Activated B cell treated with CpG ODN at 0.5 μM for 24 hours (primary cell): Measurements from ENCODE around the gene GABRG3. TPM values are rescaled to one million over a fixed set of nuclear protein-coding genes. Genes with fewer than 3 reads are reported as not detected.

ENCODE experiments used
- ATAC-seq: fragments of 200-7000 bp; cut with Tn5 transposase; one replicate; pipeline ENCODE4 v1.10.0; 2021; ENCODE audit warnings: low read depth, mild to moderate bottlenecking, moderate library complexity
- CTCF ChIA-PET: fragments of 350-600 bp; sonication (Branson Sonifier 250); formaldehyde crosslinking; loops from one replicate; lab custom pipeline; 2021; ENCODE audit warnings: antibody characterized with exemption; lab: Charles Lee
- POLR2A ChIA-PET: fragments of 350-600 bp; sonication (Branson Sonifier 250); formaldehyde crosslinking; loops from one replicate; lab custom pipeline; 2021; ENCODE audit warnings: antibody characterized with exemption; lab: Charles Lee
- DNase-seq: peaks from one replicate; pipeline ENCODE4 v3.0.0; 2022
- H3K27ac Mint-ChIP-seq: one replicate; pipeline ENCODE4 v1.8.0; 2020; ENCODE audit warnings: mixed read lengths
- H3K27me3 Mint-ChIP-seq: one replicate; pipeline ENCODE4 v1.8.0; 2021; ENCODE audit warnings: mixed read lengths
- H3K36me3 Mint-ChIP-seq: one replicate; pipeline ENCODE4 v1.8.0; 2021; ENCODE audit warnings: low read depth, mixed read lengths
- H3K4me1 Mint-ChIP-seq: one replicate; pipeline ENCODE4 v1.8.0; 2021; ENCODE audit warnings: mixed read lengths
- H3K4me3 Mint-ChIP-seq: one replicate; pipeline ENCODE4 v1.8.0; 2020; ENCODE audit warnings: mild to moderate bottlenecking, mixed read lengths
- H3K9me3 Mint-ChIP-seq: one replicate; pipeline ENCODE4 v1.8.0; 2020; ENCODE audit warnings: mixed read lengths
- CTCF ChIP-seq: fragments of 200-600 bp; IDR thresholded peaks from one replicate; pipeline ENCODE4 v1.8.0; 2022; ENCODE audit warnings: antibody characterized with exemption, mild to moderate bottlenecking
- intact Hi-C: fragments of 100-400 bp; cut with micrococcal nuclease; formaldehyde crosslinking; loops from one replicate; pipeline ENCODE4 v1.15.1; 2024
- total RNA-seq: library from RNA; stranded (reverse); gene quantifications from 2 replicates; pipeline ENCODE4 v1.2.3, GENCODE V29; 2022

Gene GABRG3
- total RNA-seq, 1 donor from 2014 or later: not detected

- POLR2A ChIA-PET: no interaction called here
- Mint-ChIP-seq H3K36me3 (no peaks in the 10 kb centered on the region), H3K4me1 (no peaks in the 10 kb centered on the region), H3K27me3 (no peaks in the 10 kb centered on the region), H3K4me3 (no peak overlapping the region), H3K9me3 (peaks cover 6% of the 10 kb centered on the region), H3K27ac (no peak overlapping the region)
- DNase-seq (no peak), ATAC-seq (no peak)
- TF ChIP-seq CTCF: no peak
- CTCF ChIA-PET: no interaction called here
- intact Hi-C loops: no loop called here
Measured at GRCh38 chr15:27491666-27492621, 521.0 kb downstream of the GABRG3 start.

- Mint-ChIP-seq H3K9me3 (no peaks in the 10 kb centered on the region), H3K4me1 (no peaks in the 10 kb centered on the region), H3K36me3 (no peaks in the 10 kb centered on the region), H3K4me3 (no peak overlapping the region), H3K27ac (no peak overlapping the region), H3K27me3 (no peaks in the 10 kb centered on the region)
- ATAC-seq (no peak), DNase-seq (no peak)
- intact Hi-C loops: no loop called here
- ChIA-PET POLR2A (no interaction called here), CTCF (no interaction called here)
- no peak for TF ChIP-seq CTCF
Measured at GRCh38 chr15:27495963-27496459, 525.0 kb downstream of the GABRG3 start.

- H3K4me1 Mint-ChIP-seq: no peaks in the 10 kb centered on the region
Measured at GRCh38 chr15:27498700-27499099, 527.7 kb downstream of the GABRG3 start.

GRCh38 chr15:27499191-27499590, 528.2 kb downstream of the GABRG3 start:
- TF ChIP-seq CTCF: no peak
- ATAC-seq (no peak), DNase-seq (no peak)
- Mint-ChIP-seq H3K4me1 (no peaks in the 10 kb centered on the region), H3K27me3 (no peaks in the 10 kb centered on the region), H3K9me3 (peaks cover 3% of the 10 kb centered on the region), H3K4me3 (no peak overlapping the region), H3K27ac (no peak overlapping the region), H3K36me3 (no peaks in the 10 kb centered on the region)
- ChIA-PET CTCF (no interaction called here), POLR2A (no interaction called here)
- intact Hi-C loops: no loop called here

More at GRCh38 chr15:27498700-27499099, 527.7 kb downstream of the GABRG3 start:
- no peaks in the 10 kb centered on the region for H3K36me3 Mint-ChIP-seq
- no peak overlapping the region for H3K27ac Mint-ChIP-seq
- H3K27me3 Mint-ChIP-seq: no peaks in the 10 kb centered on the region
- ATAC-seq (no peak), DNase-seq (no peak)
- no peak overlapping the region for H3K4me3 Mint-ChIP-seq
- ChIA-PET CTCF (no interaction called here), POLR2A (no interaction called here)
- H3K9me3 Mint-ChIP-seq: peaks cover 3% of the 10 kb centered on the region
- intact Hi-C loops: no loop called here
- no peak for TF ChIP-seq CTCF

GRCh38 chr15:27499719-27500118, 528.7 kb downstream of the GABRG3 start:
- DNase-seq (no peak), ATAC-seq (no peak)
- H3K9me3 Mint-ChIP-seq: peaks cover 3% of the 10 kb centered on the region
- no peaks in the 10 kb centered on the region for H3K4me1 Mint-ChIP-seq
- H3K27me3 Mint-ChIP-seq: no peaks in the 10 kb centered on the region
- no peak overlapping the region for H3K27ac Mint-ChIP-seq
- intact Hi-C loops: no loop called here
- CTCF ChIA-PET: no interaction called here
- no peaks in the 10 kb centered on the region for H3K36me3 Mint-ChIP-seq
- POLR2A ChIA-PET: no interaction called here
- H3K4me3 Mint-ChIP-seq: no peak overlapping the region
- TF ChIP-seq CTCF: no peak
